Measurements from ENCODE around the gene IQCE.

IQCE gene

GRCh38 chr7:2558629-2559282, at the start of gene IQCE:
IQCE (plus strand) TSS chr7:2558979; CDS start chr7:2559182, 203 bp downstream.
- peak; percentile 93 for DNase-seq (ENCODE audit: low spot score)

- DNase-seq (ENCODE audit: low spot score): no peak
Observed at GRCh38 chr7:2509298-2509906, 49.4 kb upstream of the IQCE start.

GRCh38 chr7:2510130-2510776, 48.5 kb upstream of the IQCE start:
- DNase-seq (ENCODE audit: low spot score): no peak

DNA sequence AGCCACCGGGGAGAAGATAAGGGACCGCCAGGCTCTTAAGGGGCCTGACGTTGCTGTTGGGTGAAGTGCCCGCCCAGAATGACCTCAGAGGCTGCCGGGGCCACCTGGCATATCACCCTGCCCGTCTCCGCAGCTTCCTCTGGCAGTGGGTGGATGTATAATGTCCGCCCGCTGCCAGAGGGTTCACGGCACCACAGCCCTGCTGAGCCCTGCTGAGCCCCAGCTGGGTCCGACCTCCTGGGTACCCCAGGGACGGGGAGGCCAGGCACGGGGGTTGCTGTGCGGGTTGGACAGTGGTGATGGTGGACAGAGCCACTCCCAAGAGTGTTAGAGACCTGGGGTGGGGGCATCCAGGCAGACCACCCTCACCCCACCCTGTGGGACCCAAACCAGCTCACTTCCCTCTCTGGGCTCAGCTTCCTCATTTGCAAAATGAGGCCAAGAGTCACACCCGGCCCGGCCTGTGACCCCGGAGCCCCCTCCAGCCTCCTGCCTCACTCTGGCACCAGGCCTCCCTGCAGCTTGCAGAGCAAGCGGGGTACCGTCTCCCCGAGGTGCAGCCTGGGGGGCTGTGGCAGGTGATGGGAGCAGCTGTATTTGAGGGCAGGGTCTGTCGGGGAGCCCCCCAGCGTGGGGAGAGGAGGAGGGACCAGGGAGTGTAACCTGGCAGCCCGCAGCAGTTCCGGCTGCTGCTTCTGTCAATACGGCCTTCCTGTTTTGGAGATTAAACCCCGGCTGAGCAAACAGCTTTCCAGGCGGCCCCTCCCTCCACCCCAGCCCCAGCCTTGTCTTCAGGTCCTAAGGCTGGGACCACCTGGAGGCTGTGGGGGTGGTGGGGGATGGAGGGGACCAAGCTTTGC, 47.6 kb upstream of the IQCE start:
- no peak for DNase-seq (ENCODE audit: low spot score)

GRCh38 chr7:2511769-2512168, 47.0 kb upstream of the IQCE start:
- DNase-seq (ENCODE audit: low spot score): no peak

- DNase-seq (ENCODE audit: low spot score): no peak
Observed at GRCh38 chr7:2512179-2512661, 46.6 kb upstream of the IQCE start.

DNA sequence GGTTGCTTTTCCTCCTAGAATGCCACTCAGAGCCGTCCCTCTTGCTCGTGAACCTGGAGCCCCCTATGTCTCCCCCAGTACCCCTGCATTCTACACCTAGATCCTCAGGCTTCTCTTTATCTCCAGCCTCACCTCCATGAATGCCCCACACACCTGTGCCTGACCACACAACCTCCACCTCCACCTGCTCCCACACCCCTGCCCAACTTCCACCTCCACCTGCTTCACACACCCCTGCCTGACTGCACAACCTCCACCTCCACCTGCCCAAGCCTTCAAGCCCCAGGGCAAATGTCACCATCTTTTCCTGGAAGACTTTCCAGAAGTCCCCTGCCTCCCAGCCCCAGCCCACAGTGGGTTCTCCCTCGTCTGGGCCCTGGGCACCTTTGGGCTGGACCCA, 46.1 kb upstream of the IQCE start:
- no peak for DNase-seq (ENCODE audit: low spot score)

DNA sequence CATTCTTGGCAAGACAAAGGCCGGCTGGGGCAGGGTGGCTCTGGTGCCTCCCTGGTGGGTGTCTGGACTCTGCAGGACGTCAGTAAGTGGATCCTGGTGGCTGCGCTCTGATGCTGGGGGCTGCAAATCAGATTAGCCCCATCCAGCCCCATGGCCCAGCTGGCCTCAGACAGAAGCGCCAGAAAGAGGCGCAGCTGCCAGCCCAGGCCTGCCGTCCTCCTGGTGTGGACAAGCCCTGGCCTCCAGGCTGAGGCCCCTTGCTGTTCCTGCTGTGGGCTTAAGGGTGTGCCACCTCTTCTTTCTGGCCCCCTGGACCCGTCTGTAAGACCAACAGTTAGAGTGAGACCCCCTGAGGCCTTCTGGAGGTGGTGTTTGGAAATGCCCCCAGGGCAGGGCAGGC, 45.1 kb upstream of the IQCE start:
- no peak for DNase-seq (ENCODE audit: low spot score)

DNA sequence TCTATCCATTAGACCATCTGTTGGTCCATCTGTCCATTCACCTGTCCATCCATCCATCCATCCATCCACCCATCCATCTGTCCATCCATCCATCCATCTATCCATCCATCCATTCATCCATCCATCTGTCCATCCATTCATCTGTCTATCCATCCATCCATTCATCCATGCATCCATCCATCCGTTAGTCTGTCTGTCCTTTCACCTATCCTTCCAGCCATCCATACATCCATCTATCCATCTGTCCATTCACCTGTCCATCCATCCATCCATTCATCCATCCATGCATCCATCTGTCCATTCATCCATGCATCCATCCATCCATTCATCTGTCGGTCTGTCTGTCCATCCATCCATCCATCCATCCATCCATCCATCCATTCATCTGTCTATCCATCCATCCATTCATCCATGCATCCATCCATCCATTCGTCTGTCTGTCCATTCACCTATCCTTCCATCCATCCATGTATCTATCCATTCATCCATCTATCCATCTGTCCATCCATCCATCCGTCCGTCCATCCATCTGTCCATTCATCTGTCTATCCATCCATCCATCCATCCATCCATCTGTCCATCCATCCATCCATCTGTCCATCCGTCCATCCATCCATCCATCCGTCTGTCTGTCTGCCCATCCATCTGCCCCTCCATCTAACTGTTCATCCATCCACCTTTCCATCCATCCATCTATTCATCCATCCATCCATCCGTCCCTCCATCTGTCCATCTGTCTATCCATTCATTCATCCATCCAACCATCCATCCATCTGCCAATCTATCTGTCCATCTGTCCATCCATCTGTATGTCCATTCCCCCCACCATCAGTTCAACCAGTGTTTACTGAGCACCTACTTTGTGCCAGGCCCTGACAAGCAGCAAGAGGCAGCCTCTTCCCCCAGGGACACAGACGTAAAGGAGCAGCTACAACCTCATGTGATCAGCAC, 44.0 kb upstream of the IQCE start:
- no peak for DNase-seq (ENCODE audit: low spot score)

- DNase-seq (ENCODE audit: low spot score): no peak
Observed at GRCh38 chr7:2515424-2516193, 43.2 kb upstream of the IQCE start.

DNA sequence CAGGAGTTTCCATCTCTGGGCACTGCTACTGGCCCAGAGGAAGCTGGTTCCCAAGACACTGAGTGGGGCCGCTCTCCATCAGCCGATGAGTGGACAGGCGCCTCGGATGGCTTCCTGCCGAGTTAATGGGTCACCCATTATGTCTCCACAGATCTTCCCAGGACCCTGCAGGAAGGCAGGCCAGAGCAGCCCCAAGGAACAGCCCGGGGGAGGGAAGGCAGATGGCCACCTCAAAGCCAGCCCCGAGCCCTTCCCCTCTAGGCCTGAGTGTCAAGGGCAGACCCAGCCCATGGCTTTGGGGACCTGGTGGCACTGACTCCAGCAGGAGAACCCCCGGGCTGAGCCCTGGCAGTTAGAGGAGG, 42.6 kb upstream of the IQCE start:
- no peak for DNase-seq (ENCODE audit: low spot score)

DNA sequence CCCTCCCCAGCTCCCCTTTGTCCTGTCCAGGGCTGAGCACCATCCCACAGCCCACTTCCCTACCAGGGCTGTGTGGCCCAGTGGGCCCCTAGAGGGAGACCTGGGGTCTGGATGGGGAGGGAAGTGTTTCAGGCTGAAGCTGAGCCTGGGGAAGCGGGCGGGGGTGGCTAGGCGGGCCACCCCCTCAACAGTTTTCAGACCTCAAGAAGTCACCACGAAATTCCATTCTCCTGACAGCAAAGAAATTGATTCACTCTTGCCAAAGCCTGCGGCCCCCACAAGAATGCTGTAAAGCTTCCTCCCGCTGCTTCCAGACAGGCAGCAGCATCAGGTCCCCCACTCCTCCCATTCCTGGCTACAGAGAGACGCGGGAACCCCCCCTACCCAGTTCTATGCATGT, 41.8 kb upstream of the IQCE start:
- peak; percentile 97 for DNase-seq (ENCODE audit: low spot score)

- no peak for DNase-seq (ENCODE audit: low spot score)
Observed at GRCh38 chr7:2517678-2518507, 40.9 kb upstream of the IQCE start.

GRCh38 chr7:2518737-2519118, 40.1 kb upstream of the IQCE start:
- no peak for DNase-seq (ENCODE audit: low spot score)

GRCh38 chr7:2519119-2519930, 39.5 kb upstream of the IQCE start, which contains the start of gene LFNG:
LFNG (plus strand) TSS chr7:2519774; CDS start chr7:2519862, 88 bp downstream.
- peak; percentile 98 for DNase-seq (ENCODE audit: low spot score)

DNA sequence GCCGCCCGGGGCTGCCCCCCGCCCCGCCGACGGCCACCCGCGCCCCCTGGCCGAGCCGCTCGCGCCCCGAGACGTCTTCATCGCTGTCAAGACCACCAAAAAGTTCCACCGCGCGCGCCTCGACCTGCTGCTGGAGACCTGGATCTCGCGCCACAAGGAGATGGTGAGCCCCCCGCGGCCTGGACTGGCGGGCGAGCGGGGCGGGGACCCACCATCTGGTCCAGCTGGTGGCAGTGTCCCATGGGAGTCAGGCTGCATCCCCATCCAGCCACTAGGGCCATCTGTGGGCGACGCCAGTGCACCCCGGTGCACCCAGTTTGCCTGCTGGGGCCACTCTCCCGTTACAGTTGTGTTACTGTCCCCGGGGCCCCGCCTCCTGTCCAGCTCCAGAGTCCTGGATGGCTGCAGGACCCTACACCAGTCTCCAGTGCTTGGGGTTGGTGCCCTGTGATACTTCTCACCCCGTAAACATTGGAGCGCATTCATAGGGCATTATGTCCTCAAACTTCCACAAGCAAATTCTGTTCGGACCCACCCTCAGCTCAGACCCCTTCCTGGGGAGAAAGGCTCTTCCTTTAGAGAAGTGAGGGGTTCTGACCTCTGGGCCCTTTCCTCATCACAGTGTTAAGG, 38.5 kb upstream of the IQCE start:
- DNase-seq (ENCODE audit: low spot score): peak; percentile 67

- no peak for DNase-seq (ENCODE audit: low spot score)
Observed at GRCh38 chr7:2520761-2521290, 38.0 kb upstream of the IQCE start.

- no peak for DNase-seq (ENCODE audit: low spot score)
Observed at GRCh38 chr7:2521341-2521745, 37.4 kb upstream of the IQCE start.
